ENCODE measurements around the gene SLC20A1. TPM values are rescaled to one million over a fixed set of nuclear protein-coding genes. Genes with fewer than 3 reads are reported as not detected.

The SLC20A1 gene
- polyA plus RNA-seq, 3 donors = 36.1 to 41.8 (median 40.9) TPM

DNA sequence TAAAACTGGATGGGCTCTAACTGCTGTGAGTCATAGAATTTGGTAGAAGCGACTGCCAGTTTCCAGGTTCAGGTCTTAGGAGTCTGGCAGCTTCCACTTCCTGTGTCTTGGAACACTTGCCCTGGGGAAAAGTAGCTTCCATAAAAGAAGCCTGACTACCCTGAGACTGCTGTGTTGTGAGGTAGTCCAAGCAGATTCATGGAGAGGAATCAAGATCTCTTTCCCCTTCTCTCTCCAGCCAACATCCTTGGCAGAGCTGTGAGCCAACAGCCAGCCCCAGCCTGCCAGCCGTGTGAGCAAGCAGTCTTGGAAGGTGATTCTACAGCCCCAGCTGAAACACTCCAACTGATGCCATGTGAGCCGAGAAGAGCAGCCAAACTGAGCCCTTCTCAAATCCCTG is 33.7 kb downstream of the SLC20A1 start:
- no peak for DNase-seq (ENCODE audit: low read depth in 3 of 3, low spot score in 2 of 3)

DNA sequence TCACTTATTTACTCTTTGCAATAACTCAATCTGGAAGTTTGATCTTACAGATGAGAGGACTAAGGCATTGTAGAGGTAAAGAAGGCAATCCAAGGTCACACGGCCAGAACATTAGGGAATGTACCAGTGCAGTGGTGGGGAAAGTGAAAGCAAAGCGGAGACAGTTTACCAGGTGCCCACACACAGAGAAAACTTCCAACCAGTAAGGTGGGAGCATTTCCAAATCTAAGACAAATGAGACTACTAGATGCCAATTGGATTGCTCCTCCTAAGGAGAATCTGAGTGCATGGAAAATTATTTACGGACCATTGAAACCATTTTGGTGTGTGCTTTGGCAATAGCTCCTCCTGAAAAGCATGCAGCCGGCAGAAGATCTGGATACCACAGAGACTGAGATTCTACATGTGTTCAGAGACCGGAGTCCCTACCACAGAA is 34.9 kb downstream of the SLC20A1 start:
- DNase-seq (ENCODE audit: low read depth in 3 of 3, low spot score in 2 of 3) = no peak

DNA sequence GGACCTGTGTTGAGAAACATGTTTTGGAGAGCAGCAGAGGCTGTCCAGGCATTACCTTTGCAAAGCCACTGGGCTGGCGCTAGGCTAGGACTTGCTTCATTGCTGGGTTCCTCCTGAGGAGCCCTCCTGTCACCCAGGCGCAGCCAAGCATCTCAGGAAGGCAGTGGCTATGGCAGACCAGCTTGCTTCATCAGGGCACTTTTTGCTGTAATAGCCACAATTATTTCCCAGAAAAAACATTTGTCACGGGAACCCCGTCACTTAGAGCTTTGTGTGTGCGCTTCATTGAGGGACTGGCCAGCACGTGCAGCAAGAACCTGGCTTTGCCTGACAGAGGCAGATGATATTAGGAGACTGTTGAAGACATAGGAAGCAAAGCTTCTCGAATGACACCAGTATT is 36.4 kb downstream of the SLC20A1 start:
- DNase-seq (ENCODE audit: low read depth in 3 of 3, low spot score in 2 of 3) = no peak

DNA sequence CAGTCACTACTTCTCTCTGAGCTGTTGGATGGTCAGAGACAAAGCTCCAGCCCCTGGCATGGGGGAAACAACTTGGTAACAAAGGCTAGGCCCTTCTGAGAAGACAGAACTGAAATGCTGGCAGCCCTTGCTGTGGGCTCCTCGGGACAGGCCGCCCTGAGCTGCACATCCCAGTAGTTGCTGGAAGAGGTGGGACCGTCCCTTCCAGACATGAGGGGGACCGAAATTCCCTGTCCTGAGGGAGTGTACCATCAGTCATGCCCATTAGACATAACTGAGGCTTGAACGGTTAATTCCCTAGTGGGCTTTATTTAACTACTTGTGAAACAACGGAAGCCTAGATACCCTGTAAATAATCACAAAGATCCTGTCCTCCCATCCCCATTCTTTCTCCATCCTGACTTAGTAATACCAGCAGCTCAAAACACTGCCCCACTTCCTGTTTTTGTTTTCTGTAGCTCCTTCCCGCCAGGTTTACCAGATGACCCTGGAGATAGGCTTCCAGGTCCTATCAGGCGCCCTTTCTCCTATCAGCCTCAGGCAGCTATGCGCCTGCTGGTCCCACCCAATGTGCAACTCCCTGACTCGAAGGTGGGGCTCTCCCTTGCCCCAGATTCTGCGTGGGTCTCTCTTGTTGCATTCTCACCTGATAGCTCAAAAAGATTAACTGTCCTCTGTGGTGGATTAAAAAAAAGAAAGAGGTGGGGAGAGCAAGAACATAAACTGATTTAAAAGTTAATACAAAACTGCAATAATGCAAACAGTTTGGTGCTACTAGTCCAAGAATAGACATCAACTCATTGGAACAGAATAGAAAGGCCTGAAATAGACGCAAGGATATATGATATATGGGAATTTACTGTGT is 38.0 kb downstream of the SLC20A1 start:
- DNase-seq (ENCODE audit: low read depth in 3 of 3, low spot score in 2 of 3) = no peak

DNA sequence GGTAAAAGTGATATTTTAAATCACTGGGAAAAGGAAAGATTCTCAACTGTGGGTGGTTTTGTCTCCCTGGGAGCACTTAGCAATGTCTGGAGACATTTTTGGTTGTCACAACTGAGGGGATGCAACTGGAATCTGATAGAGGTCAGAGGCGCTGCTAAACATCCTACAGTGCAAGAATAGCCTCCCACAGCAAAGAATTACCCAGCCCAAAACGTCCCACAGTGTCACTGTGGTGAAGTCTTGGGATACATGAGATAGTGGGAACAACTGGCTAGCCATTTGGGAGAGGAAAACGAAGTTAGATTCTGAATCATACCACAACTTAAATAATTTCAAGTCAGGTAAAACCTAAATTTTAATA is 38.7 kb downstream of the SLC20A1 start:
- DNase-seq (ENCODE audit: low read depth in 3 of 3, low spot score in 2 of 3) = no peak

DNA sequence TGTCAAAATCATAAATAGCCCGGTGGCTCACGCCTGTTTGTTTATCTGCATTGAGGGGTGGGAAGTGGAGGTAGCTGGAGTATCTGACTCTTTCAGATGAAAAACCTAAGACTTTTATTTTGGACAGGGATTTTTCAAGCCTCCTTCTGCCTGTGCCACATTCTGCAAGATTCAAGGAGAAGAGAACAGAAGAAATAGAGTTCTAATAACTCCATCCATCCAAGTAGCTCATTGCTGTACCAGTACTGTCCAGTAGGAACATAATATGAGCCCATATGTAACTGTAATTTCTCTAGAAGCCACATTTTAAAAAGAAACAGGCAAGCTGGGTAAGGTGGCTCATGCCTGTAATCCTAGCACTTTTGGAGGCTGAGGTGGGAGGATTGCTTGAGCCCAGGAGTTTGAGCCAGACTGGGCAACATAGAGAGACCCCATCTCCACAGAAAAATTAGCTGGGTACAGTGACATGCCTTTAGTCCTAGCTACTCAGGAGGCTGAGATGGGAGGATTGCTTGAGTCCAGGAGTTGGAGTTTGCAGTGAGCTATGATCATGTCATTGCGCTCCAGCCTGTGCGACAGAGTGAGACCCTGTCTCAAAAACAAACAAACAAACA is 39.6 kb downstream of the SLC20A1 start:
- DNase-seq (ENCODE audit: low read depth in 3 of 3, low spot score in 2 of 3) = no peak

DNA sequence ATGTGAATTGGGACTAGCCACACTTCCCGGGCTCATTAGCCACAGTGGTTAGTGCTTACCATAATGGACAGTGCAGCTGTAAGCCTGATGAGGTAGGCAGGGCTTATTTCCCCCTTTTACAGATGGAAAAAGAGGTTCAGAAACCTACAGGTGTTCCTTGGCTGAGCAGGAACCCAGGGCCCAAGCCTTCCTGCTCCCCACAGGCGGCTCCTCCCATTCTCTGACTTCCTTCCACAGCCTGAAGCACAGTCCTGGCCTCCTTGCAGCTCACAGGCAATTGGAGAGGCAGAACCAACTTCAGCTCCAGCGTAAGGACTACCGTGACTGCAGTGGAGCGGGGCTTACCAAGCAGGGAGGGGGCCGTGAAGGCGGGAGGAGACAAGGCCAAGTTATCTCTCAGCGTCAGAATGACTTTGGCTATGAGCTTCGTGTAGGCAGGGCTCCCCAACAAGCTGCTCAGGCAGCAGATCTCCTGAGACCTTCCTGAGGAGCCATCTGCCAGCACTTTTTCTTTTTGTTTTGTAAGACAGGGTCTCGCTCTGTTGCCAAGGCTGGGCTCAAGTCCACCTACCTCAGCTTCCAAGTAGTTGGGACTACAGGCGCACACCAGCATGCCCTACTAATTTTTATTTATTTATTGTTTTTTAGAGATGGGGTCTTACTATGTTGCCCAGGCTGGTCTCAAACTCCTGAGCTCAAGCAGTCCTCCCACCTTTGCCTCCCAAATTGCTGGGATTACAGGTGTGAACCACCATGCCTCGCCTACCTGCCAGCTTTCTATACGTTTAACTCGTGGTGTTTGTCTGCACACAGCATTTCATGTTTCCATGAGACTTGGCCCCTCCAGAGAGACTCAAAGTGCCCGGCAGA is 40.8 kb downstream of the SLC20A1 start:
- no peak for DNase-seq (ENCODE audit: low read depth in 3 of 3, low spot score in 2 of 3)

DNA sequence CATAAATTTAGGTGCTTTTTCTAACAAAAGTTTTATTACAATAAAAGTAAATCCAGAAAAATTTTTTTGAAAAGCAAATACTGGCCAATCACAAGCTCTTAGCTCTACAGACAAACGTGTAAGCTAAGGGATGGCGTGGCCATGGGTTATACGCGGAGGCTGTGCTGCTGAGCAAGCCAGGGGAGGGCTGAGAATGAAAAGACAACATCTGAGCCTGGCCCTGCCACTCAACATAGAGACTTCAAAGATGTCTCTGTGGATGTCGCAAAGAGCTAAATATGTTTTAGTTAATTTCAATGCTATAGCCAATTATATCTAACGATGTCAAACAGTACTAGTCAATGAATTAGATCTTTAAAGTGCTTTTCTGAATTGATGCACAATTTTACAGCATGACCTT is 41.8 kb downstream of the SLC20A1 start:
- DNase-seq (ENCODE audit: low read depth in 3 of 3, low spot score in 2 of 3) = no peak

DNA sequence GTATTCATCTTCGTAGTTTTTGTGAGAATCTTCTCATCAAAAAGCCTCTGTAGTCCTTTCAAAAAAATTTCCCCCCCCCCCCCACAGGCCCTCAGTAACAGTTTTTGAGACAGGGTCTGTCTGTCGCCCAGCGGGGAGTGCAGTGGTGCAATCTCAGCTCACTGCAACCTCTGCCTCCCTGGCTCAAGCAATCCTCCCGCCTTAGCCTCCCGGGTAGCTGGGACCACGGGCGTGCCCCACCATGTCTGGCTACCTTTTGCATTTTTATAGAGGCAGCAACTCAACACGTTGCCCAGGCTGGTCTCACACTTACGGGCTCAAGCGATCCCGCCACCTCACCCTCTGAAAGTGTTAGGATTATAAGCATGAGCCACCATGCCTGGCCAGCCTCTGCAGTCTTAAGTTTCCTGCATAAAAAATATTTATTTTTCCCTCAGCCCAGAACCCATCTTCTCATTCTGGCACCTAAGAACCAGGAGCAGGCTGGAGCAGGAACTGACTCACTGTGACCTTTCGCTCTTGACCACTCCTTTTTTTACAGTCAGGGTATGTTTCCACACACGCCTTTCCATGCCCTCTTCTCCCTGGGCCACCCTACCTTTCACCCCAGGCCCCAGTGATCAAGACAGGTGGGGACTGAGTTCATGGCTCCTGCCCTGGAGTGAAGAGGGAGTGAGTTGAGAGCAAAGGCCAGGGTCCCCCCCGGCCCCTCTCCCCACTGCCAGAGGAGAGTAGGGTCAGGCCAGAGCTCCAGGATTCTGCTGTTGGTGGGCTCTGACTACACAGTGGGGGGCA is 42.5 kb downstream of the SLC20A1 start:
- no peak for DNase-seq (ENCODE audit: low read depth in 3 of 3, low spot score in 2 of 3)

DNA sequence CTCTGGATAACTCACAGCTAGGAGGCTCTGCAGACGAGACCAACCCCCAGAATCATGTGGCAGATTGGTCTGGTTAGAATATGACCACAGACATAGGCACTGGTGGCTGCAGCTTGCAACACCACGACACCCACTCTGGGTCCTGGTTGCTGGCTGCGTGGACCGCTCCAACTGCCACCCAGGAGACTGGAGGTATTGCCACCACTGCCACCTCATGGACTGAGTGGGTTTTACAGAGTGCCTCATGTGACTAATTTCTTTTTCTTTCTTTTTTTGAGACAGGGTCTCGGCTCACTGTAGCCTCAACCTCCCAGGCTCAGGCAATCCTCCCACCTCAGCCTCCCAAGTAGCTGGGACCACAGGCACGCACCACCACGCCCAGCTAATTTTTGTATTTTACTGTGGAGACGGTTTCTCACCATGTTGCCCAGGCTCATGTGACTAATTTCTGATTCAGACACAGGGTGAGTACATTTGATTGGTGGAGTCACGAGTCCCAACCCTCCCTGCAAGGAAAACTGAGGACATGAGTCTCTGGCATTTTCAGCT is 45.2 kb downstream of the SLC20A1 start:
- no peak for DNase-seq (ENCODE audit: low read depth in 3 of 3, low spot score in 2 of 3)

DNA sequence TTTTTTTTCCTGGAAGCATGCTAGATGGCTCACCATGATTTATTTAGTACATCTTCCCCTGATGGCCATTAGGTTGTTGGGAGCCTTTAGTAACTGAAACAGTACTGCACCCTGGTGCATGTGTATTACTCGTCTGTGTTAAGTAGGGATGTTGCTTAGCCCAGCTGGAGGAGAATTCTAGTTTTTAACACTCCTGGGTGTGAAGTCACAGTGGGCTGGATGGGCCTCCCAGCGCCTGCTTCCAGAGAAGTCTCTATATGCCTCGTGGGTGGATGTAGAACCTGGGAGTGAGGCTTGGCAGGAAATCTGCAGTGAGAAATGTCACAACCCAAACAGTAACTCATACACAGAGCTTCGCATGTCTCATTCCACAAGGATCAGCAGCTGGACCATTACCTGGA is 46.1 kb downstream of the SLC20A1 start:
- DNase-seq (ENCODE audit: low read depth in 3 of 3, low spot score in 2 of 3) = no peak

DNA sequence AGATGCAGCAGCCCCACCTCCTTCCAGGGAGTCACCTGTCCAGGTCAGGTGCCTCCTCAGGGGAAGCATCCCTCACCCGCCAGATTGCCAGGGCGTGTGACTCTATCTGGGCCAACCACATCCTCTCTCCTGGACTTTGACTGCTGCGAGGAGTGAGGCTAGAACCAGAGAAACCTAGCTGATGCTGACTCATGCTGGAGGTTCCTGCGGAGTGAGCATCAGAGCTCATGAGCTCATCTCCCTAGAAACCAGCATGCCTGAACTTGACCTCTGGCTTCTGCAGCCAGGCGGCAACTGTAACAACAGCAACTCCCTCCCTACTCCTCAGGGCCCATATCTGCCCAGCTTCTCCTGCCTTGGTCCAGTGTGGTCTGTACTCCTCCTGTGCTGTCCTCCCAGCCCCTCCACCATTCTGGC is 46.8 kb downstream of the SLC20A1 start:
- DNase-seq (ENCODE audit: low read depth in 3 of 3, low spot score in 2 of 3) = no peak

DNA sequence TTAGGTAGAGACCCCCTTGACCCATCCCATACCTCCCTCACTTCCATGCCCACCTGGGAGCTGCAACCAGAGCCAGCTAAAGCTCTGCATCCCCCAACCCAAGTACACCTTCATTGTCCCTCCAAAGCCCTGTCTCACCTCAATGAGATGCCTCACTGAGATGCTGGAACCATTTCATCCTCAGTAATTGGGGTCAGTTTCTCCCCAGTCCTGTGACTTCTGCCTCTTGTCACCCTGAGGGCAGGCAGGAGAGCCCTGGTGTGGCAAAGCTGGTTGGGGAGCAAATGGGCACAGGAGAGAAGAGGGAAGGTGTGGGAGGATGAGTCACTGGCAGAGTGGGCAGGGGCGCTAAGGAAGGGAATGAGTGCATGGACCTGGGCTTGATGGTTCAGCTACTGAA is 47.2 kb downstream of the SLC20A1 start:
- DNase-seq (ENCODE audit: low read depth in 3 of 3, low spot score in 2 of 3) = no peak

DNA sequence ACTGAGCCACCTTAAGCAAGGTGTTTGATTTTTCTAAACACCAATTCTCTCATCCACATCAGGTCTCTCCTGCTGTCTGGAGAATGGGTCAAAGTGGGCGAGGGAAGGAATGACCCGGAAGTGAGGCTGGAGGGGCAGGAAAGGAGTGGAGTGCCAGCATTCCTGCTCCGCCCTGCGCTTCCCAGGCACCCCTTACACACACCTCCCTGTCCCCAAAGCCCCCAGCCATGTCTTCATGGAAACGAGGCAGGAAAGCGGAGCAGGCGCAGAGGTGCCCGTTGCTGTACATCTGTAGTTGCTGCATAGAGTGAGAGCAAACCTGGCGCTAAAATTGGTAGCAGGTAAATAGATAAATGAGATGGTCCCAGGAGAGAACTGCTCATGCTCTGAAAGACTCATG is 47.9 kb downstream of the SLC20A1 start:
- DNase-seq (ENCODE audit: low read depth in 3 of 3, low spot score in 2 of 3) = no peak

DNA sequence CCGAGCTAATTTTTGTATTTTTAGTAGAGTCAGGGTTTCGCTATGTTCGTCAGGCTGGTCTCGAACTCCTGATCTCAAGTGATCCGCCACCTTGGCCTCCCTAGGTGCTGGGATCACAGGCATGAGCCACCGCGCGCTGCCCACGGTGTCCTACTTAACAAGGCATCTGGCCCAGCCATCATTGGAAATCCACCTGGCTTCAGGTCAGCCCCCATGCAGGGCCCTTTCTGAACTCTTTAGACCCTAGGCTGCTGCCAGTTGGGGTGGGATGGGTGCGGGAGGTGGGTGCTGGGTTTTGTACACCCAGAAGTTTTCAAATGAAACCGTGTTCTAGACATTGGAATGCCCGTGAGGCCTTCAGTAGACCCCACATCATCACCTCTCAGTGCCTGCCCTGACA is 48.4 kb downstream of the SLC20A1 start:
- no peak for DNase-seq (ENCODE audit: low read depth in 3 of 3, low spot score in 2 of 3)

DNA sequence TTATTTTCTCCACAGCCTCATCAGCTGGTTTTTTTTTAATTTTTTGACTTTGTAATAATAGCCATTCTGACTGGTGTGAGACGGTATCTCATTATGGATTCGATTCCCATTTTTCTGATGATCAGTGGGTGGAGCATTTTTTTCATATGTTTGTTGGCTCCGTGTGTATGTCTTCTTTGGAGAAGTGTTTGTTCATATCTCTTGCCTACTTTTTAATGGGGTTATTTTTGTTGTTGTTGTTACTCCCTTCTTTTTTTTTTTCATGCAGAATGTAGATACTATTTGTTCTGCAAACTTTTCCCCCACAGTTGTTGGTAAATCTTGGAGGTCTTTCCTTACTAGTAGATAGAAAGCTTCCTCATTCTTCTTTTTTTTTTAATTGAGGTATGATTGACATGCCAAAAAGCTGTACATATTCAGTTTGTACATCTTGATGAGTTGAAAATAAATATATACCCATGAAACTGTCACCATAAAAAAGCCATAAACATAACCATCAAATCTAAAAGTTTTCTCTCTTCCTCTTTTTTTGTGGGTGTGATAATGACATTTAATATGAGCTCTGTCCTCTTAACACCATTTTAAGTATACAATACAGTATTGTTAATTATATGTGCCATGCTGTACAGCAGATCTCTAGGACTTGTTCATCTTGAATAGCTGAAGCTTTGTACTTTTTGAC is 53.2 kb downstream of the SLC20A1 start:
- DNase-seq (ENCODE audit: low read depth in 3 of 3, low spot score in 2 of 3) = no peak

DNA sequence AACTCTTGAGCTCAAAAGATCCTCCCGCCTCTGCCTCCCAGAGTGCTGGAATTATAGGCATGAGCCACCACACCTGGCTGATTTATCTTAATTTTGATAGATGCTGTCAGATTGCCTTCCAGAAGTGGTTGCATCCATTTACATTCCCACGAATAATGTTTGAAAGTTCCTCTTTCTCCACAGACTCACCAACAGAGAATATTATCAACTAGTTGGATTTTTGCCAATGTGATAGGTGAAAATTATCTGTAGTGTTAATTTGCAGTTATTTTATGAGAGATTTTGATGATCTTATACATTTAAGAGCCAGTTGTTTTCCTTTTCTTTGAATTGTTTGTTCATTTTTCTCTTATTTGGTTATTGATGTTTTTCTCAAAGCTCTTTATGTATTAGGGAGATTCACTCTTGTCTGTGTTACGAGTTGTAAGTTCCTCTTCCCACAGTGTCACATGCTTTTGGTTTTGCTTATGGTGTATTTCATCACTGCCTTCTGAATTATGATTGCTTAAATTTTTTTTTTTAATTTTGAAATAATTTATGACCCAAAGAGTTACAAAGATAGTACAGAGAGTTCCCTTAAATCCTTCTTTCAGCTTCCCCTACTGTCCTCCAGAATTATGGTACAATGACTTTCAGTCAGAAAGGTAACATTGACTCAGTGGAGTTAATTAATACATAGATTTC is 54.4 kb downstream of the SLC20A1 start:
- DNase-seq (ENCODE audit: low read depth in 3 of 3, low spot score in 2 of 3) = no peak

DNA sequence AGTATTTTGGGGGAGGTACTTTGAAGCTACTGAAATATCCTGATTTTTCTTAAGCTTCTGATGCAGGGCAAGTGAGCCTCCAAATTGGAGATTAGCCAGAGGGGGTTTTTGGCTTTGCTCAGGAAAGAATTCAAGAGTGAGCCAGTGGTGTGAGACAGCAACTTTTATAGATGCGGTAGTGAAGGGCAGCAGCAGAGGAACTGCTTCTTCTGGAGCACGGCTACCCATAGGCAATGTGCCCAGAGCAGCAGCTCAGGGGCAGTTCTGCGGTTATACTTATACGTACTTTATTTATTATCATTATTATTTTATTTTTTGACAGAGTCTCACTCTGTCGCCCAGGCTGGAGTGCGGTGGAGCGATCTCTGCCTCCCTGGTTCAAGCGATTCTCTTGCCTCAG is 55.3 kb downstream of the SLC20A1 start:
- no peak for DNase-seq (ENCODE audit: low read depth in 3 of 3, low spot score in 2 of 3)

DNA sequence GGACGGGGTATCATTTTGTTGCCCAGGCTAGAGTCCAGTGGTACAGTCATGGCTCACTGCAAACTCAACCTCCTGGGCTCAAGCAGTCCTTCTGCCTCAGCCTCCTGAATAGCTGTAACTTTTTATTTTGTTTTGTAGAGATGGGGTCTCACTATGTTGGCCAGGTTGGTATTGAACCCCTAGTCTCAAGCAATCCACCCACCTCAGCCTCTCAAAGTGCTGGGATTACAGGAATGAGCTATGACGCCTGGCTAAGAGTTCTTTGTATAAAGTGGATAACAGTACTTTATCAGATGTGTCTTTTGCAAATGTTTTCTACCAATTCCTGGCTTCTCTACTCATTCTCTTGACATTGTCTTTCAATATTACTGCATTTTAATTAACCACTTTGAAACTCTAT is 57.9 kb downstream of the SLC20A1 start:
- DNase-seq (ENCODE audit: low read depth in 3 of 3, low spot score in 2 of 3) = no peak
